ENCODE results near the gene LINS1. TPM values are rescaled to one million over a fixed set of nuclear protein-coding genes. Genes with fewer than 3 reads are reported as not detected.

LINS1 gene
- total RNA-seq, 1 experiment from 2014 or later, result 13.6 TPM

DNA sequence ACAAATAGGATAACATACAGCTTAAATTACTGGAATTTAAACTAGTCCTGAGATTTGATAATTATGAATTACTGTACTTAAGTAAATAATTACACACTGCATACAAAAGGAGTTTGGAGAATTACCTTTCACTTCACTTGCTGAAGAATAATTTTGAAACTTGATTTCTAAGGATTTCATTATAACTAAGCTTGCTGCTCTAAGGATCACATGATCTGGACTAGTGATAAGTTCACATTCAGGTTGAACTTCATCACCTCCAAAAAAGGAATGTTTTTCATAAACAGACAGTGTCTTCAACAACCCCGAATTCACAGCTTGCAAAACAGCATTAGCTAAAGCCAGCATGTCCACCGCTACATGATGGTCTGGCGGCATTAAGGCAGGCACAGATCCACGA, 28.5 kb downstream of the LINS1 start:
- ChIA-PET CTCF (interaction anchor here (0.7 to 2.4 kb wide), 3 partner anchors 84 to 224 kb away, joined by 4 to 13 read pairs (median 5); no protein-coding TSS in a partner anchor), POLR2A (no interaction called here)
- H3K27me3 ChIP-seq (ENCODE audit: control insufficient read depth, insufficient read depth, low read length), result no peaks in the 10 kb centered on the region
- peaks cover 7% of the 10 kb centered on the region for H3K36me3 ChIP-seq (ENCODE audit: control insufficient read depth, insufficient read depth, low read length)
- ATAC-seq (no peak), DNase-seq (ENCODE audit: low read depth, low spot score) (no peak)
- H3K4me3 ChIP-seq (ENCODE audit: low read depth in 2 of 2, low read length in 2 of 2), result no peak overlapping the region
- BruUV-seq (replicated peaks), result no TSS peak
- intact Hi-C loops (cut with micrococcal nuclease; ENCODE audit: unreplicated experiment) (no loop called here), in situ Hi-C loops (cut with HindIII; ENCODE audit: low pct_unique_long_range_greater_than_20kb, low sequenced_read_pairs) (no loop called here)
- TF ChIP-seq TCF7L2 (IDR thresholded peaks at IDR 0.05; ENCODE audit: low read depth, low read length) (no peak), CTCF (IDR thresholded peaks at IDR 0.05) (no peak), POLR2AphosphoS5 (IDR thresholded peaks at IDR 0.05; ENCODE audit: low read depth, low read length) (no peak), SIN3A (IDR thresholded peaks at IDR 0.05; ENCODE audit: borderline replicate concordance, insufficient read depth, low read depth, low read length) (no peak)
- TF ChIP-seq, protein P1, sequence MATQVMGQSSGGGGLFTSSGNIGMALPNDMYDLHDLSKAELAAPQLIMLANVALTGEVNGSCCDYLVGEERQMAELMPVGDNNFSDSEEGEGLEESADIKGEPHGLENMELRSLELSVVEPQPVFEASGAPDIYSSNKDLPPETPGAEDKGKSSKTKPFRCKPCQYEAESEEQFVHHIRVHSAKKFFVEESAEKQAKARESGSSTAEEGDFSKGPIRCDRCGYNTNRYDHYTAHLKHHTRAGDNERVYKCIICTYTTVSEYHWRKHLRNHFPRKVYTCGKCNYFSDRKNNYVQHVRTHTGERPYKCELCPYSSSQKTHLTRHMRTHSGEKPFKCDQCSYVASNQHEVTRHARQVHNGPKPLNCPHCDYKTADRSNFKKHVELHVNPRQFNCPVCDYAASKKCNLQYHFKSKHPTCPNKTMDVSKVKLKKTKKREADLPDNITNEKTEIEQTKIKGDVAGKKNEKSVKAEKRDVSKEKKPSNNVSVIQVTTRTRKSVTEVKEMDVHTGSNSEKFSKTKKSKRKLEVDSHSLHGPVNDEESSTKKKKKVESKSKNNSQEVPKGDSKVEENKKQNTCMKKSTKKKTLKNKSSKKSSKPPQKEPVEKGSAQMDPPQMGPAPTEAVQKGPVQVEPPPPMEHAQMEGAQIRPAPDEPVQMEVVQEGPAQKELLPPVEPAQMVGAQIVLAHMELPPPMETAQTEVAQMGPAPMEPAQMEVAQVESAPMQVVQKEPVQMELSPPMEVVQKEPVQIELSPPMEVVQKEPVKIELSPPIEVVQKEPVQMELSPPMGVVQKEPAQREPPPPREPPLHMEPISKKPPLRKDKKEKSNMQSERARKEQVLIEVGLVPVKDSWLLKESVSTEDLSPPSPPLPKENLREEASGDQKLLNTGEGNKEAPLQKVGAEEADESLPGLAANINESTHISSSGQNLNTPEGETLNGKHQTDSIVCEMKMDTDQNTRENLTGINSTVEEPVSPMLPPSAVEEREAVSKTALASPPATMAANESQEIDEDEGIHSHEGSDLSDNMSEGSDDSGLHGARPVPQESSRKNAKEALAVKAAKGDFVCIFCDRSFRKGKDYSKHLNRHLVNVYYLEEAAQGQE (IDR thresholded peaks at IDR 0.05; ENCODE audit: insufficient read depth in 1 of 2, low read depth in 2 of 2, low read length in 1 of 2), result no peak
- H3K4me1 ChIP-seq (ENCODE audit: control insufficient read depth, insufficient read depth, low read length), result no peaks in the 10 kb centered on the region
- H3K9me3 ChIP-seq (ENCODE audit: control insufficient read depth, insufficient read depth, low read depth, low read length), result no peaks in the 10 kb centered on the region
- no peak overlapping the region for H3K27ac ChIP-seq (ENCODE audit: low read length)

GRCh38 chr15:100572362-100572983, 29.5 kb downstream of the LINS1 start:
- no TSS peak for BruUV-seq (replicated peaks)
- H3K27ac ChIP-seq (ENCODE audit: low read length), result no peak overlapping the region

More at GRCh38 chr15:100572362-100572983, 29.5 kb downstream of the LINS1 start:
- H3K27me3 ChIP-seq (ENCODE audit: control insufficient read depth, insufficient read depth, low read length), result no peaks in the 10 kb centered on the region
- no peak overlapping the region for H3K4me3 ChIP-seq (ENCODE audit: low read depth in 2 of 2, low read length in 2 of 2)
- DNase-seq (ENCODE audit: low read depth, low spot score) (no peak), ATAC-seq (no peak)
- intact Hi-C loops (cut with micrococcal nuclease; ENCODE audit: unreplicated experiment) (no loop called here), in situ Hi-C loops (cut with HindIII; ENCODE audit: low pct_unique_long_range_greater_than_20kb, low sequenced_read_pairs) (no loop called here)
- CTCF ChIA-PET, result interaction anchor here (0.7 to 2.4 kb wide), 2 partner anchors 180 to 223 kb away, joined by 3 to 13 read pairs; no protein-coding TSS in a partner anchor
- TF ChIP-seq CTCF (IDR thresholded peaks at IDR 0.05) (peak; percentile 48; the same call in 1 of the 2 replicates), SIN3A (IDR thresholded peaks at IDR 0.05; ENCODE audit: borderline replicate concordance, insufficient read depth, low read depth, low read length) (no peak)
- no peaks in the 10 kb centered on the region for H3K4me1 ChIP-seq (ENCODE audit: control insufficient read depth, insufficient read depth, low read length)
- POLR2A ChIA-PET, result no interaction called here
- H3K36me3 ChIP-seq (ENCODE audit: control insufficient read depth, insufficient read depth, low read length), result peaks cover 7% of the 10 kb centered on the region
- no peaks in the 10 kb centered on the region for H3K9me3 ChIP-seq (ENCODE audit: control insufficient read depth, insufficient read depth, low read depth, low read length)
